Measurements from ENCODE around the gene KCTD5.

KCTD5 gene

DNA sequence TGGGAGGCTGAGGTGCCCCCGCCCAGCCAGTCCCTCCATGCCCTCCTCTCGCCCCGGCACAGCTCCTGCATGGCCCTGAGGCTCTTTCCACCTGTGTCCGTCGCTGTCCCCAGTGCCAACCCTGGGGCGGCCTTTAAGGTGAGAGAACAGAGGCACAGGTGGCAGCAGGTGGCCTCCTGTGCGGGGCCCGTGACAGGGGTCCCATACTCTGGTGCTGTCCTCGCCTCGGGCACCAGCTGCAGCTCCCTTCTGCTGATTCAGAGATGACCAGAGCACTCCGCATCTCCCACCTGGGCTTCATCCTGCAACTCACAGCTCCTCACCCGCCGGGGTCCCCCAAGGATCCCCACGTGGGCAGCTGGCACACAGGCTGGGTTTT is 29.7 kb downstream of the KCTD5 start:
- DNase-seq (ENCODE audit: low read depth): no peak
- TF ChIP-seq, protein P1, sequence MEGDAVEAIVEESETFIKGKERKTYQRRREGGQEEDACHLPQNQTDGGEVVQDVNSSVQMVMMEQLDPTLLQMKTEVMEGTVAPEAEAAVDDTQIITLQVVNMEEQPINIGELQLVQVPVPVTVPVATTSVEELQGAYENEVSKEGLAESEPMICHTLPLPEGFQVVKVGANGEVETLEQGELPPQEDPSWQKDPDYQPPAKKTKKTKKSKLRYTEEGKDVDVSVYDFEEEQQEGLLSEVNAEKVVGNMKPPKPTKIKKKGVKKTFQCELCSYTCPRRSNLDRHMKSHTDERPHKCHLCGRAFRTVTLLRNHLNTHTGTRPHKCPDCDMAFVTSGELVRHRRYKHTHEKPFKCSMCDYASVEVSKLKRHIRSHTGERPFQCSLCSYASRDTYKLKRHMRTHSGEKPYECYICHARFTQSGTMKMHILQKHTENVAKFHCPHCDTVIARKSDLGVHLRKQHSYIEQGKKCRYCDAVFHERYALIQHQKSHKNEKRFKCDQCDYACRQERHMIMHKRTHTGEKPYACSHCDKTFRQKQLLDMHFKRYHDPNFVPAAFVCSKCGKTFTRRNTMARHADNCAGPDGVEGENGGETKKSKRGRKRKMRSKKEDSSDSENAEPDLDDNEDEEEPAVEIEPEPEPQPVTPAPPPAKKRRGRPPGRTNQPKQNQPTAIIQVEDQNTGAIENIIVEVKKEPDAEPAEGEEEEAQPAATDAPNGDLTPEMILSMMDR (IDR thresholded peaks at IDR 0.05; ENCODE audit: control insufficient read depth, extremely low read depth, insufficient read depth): no peak
- H3K4me3 ChIP-seq (ENCODE audit: low read depth, low read length): no peak overlapping the region

DNA sequence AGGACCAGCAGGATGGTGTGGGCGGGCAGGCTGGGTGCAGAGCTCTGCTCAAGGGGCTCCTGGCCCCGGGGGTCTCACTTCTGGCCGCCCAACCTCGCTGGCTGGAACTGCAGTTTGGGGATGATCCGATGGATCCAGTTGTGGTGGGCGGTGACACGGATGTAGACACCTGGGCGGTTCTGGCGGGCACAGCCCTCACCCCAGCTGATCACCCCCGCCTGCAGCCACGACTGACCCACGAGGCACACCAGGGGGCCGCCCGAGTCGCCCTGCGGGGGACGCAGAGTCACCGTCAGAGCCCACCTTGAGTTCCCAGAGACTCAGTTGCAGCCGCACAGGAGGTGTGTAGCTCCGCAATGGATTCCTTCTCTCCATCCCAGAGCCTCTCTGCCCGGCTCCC is 30.2 kb downstream of the KCTD5 start:
- no peak for DNase-seq (ENCODE audit: low read depth)
- TF ChIP-seq, protein P1 (IDR thresholded peaks at IDR 0.05; ENCODE audit: control insufficient read depth, extremely low read depth, insufficient read depth): no peak
- H3K4me3 ChIP-seq (ENCODE audit: low read depth, low read length): no peak overlapping the region

DNA sequence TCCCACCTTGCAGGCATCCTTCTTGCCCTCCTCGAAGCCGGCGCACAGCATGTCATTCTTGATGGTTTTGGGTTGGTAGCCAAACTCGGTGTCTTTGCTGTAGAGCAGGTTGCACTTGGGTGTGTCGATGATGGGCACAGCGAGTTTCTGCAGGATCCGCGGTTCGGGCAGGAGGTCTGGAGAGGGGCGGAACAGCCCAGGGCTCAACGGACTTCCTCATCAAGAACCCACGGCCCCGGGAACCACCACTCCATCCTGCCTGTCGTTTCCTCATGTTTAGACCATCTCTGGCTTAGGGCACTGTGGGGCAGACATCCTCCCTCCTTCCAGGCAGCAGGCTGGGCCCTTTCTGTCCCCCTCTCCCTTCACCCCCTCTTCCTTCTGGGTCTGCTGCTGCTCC is 31.2 kb downstream of the KCTD5 start:
- H3K4me3 ChIP-seq (ENCODE audit: low read depth, low read length): no peak overlapping the region
- no peak for DNase-seq (ENCODE audit: low read depth)
- TF ChIP-seq, protein P1 (IDR thresholded peaks at IDR 0.05; ENCODE audit: control insufficient read depth, extremely low read depth, insufficient read depth): no peak

DNA sequence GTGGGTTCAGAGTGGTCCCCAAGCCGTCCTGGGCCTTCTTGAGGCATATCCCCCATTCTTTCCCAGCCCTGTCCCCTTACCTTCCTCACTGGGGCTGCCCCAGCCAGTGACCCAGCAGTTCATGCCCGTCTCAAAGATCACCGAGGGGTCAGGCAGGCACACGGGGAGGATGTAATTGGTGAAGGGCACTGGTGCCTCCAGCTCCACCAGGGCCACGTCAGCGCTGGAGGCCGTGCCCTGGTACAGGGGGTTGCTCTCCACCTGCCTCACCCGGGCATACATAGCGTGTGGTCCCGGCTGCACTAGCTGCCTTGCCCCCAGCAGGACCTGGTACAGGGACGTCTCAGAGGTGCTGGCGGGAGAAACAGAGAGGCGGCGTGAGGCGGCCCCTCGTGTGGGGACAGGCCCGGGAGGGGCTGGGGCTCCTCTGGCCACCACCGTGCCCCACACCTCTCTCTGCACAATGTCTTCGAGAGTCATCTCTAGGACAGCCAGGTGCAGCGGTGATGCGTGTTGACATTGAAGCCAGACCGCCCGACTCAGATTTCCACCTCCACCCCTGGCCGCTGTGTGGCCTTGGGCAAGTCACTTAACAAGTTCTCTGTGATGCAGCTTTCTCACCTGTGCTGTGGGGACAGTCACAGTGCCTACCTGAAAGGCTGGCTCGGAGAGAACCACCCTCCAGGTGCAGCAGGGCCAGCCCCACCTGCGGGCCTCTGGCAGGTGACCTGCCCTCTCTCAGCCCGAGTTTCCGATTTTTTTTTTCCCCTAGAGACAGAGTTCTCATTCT is 31.9 kb downstream of the KCTD5 start:
- TF ChIP-seq, protein P1 (IDR thresholded peaks at IDR 0.05; ENCODE audit: control insufficient read depth, extremely low read depth, insufficient read depth): no peak
- no peak for DNase-seq (ENCODE audit: low read depth)

DNA sequence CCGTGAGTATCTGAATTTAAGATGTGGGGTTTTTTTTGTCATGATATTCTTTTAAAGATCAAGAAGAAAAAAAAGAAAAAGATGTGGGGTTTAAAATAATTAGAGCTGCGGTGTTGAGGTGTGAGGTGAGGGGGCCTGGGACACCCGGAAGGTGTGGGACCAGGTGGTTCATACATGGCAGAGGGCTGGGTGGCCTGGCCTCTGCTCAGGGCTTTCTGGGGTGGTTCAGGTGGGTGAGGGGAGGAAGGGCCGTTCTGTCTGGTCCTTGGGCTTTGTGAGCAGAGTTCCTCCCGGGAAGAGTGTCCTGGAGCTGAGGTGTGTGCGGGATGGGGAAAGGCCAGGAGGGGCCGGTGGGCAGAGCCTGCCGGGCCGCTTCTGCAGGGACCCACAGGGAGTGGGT is 32.7 kb downstream of the KCTD5 start:
- DNase-seq (ENCODE audit: low read depth): no peak
- no peak overlapping the region for H3K4me3 ChIP-seq (ENCODE audit: low read depth, low read length)
- TF ChIP-seq, protein P1 (IDR thresholded peaks at IDR 0.05; ENCODE audit: control insufficient read depth, extremely low read depth, insufficient read depth): no peak

More for the DNA sequence above, 31.9 kb downstream of the KCTD5 start:
- H3K4me3 ChIP-seq (ENCODE audit: low read depth, low read length): no peak overlapping the region

DNA sequence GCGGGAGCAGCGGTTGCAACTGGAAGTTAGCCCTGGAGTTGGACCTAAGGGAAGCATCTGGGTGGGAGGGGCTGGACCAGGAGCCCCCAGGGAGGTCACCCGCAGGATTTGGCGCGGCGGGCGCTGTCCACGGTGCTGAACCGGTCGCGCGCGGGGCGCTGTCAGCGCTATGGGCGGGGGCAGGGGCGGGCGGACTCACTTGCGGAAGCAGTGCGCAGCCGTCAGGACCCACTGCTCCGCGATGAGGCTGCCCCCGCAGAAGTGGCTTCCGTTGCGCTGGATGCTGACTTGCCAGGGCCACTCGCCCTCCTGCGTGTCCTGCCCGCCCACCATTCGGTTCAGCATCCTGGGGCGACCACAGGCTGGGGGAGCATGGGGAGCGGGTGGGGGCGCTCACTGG is 33.2 kb downstream of the KCTD5 start:
- no peak overlapping the region for H3K4me3 ChIP-seq (ENCODE audit: low read depth, low read length)
- no peak for DNase-seq (ENCODE audit: low read depth)
- TF ChIP-seq, protein P1 (IDR thresholded peaks at IDR 0.05; ENCODE audit: control insufficient read depth, extremely low read depth, insufficient read depth): no peak

Data from LNCaP clone FGC (cell line).